Measurements from ENCODE around the gene ARMCX4. TPM values are rescaled to one million over a fixed set of nuclear protein-coding genes. Genes with fewer than 3 reads are reported as not detected.

Gene ARMCX4
- total RNA-seq (2022; extraction: Qiagen RNA extraction; ENCODE audit: low read depth): 0.35 to 0.57 TPM (median 0.50 TPM) in 5 replicates

GRCh38 chrX:101485212-101485949 lies at the start of gene ARMCX4:
ARMCX4 (plus strand) TSS chrX:101485456; CDS start chrX:101488590, 3,134 bp downstream.

Other genes starting within 250 kb of the ARMCX4 start
- gene TAF7L, start 194.1 kb upstream of the ARMCX4 start, total RNA-seq (2022; extraction: Qiagen RNA extraction; ENCODE audit: low read depth): 0.05 to 0.16 TPM (median 0.08 TPM) in 4 of 5 replicates, not detected in the other
- gene TIMM8A, start 136.7 kb upstream of the ARMCX4 start, total RNA-seq (2022; extraction: Qiagen RNA extraction; ENCODE audit: low read depth): 26.9 to 32.5 TPM (median 30.7 TPM) in 5 replicates
- gene BTK, start 99.3 kb upstream of the ARMCX4 start, total RNA-seq (2022; extraction: Qiagen RNA extraction; ENCODE audit: low read depth): 0.12 to 0.34 TPM (median 0.14 TPM) in 5 replicates
- 2,398 to 3,331 TPM (median 2,513 TPM) in 5 replicates for gene RPL36A, start 94.4 kb upstream of the ARMCX4 start, total RNA-seq (2022; extraction: Qiagen RNA extraction; ENCODE audit: low read depth)
- 168 to 203 TPM (median 180 TPM) in 5 replicates for gene GLA, start 77.5 kb upstream of the ARMCX4 start, total RNA-seq (2022; extraction: Qiagen RNA extraction; ENCODE audit: low read depth)
- 51.6 to 61.4 TPM (median 57.3 TPM) in 5 replicates for gene HNRNPH2, start 77.2 kb upstream of the ARMCX4 start, total RNA-seq (2022; extraction: Qiagen RNA extraction; ENCODE audit: low read depth)
- gene ARMCX1, start 65.1 kb downstream of the ARMCX4 start, total RNA-seq (2022; extraction: Qiagen RNA extraction; ENCODE audit: low read depth): 0.21 to 0.46 TPM (median 0.35 TPM) in 5 replicates
- gene ARMCX6, start 132.5 kb downstream of the ARMCX4 start, total RNA-seq (2022; extraction: Qiagen RNA extraction; ENCODE audit: low read depth): 47.0 to 54.5 TPM (median 49.5 TPM) in 5 replicates
- 20.1 to 26.0 TPM (median 23.0 TPM) in 5 replicates for gene ARMCX3, start 137.7 kb downstream of the ARMCX4 start, total RNA-seq (2022; extraction: Qiagen RNA extraction; ENCODE audit: low read depth)
- gene ARMCX2, start 174.4 kb downstream of the ARMCX4 start, total RNA-seq (2022; extraction: Qiagen RNA extraction; ENCODE audit: low read depth): 0.05 to 0.21 TPM (median 0.10 TPM) in 3 of 5 replicates, not detected in the others

Data from A549 treated with GW870086 at 1 μM for 4 hours (cell line).